Esophagus squamous epithelium (tissue), 4 donors: ENCODE measurements around the gene TPSG1.

Source experiments
- CTCF ChIP-seq, 6 experiments: fragments of 450-650 bp in 4 of 6; fragments of 200-600 bp in 2 of 6; sonication (generic) in 2 of 6; IDR thresholded peaks; one replicate each; pipeline ENCODE4 v1.5.1; 2016 to 2019; ENCODE audit warnings: antibody characterized with exemption in 6 of 6, mild to moderate bottlenecking in 4 of 6, moderate library complexity in 4 of 6
- POLR2A ChIP-seq, 4 donors: fragments of 450-650 bp; IDR thresholded peaks; one replicate each; pipeline ENCODE4 v1.6.1; 2017; ENCODE audit warnings: antibody characterized with exemption in 4 of 4, mild to moderate bottlenecking in 4 of 4, moderate library complexity in 3 of 4

DNA sequence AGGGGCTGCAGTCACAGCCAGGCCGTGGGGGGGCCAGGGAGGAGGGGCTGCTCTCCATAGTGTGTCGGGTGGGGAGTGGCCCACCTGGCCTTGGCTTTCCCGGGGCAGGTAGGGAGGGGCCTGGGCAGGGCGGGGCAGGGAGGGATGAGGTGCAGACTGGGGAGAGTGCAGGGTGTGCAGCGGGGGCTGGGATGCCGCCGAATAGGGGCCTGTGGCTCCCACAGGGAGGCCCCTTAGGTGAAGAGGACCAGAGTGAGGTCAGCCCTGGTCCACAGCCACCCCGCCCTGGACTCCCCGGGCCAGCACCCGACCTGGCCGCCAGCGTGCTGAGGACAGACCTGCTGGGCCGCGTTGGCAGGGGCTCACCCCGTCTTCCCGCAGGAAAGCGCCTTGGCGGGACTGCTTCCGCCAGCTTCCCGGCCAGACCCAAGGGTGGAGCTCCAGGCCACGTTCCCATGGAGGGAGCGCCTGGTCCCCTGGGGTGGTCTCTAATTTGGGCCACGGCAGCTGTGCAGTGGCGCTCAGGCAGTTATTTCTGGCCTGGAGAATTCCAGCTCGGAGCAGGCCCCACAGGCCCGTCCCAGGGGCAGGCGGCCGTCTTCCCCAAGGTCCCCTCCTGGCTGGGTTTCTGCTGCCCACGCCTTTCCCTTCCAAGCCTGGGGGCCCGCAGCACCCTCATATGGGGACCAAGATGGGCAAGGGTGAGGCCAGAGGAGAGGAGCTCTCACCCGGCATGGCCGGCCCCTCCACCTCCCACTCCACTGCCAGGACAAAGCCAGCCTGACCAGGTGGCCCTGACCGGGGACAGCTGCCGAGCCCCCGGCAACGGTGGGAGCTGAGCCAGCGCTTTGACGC lies 44.3 kb downstream of the TPSG1 start:
- TF ChIP-seq POLR2A (IDR thresholded peaks at IDR 0.05) (no peak), CTCF (IDR thresholded peaks at IDR 0.05) (no peak)
